HG03159 (cell line): ENCODE data around the gene LRRIQ3.
A peak's percentile ranks its signal among the peaks of the same experiment; 100 is the strongest.
"Not testable (repeated sequence)": the region's sequence is repeated elsewhere in the genome, so short reads cannot be mapped to it uniquely, and the experiment has no call there.

Experiments
- ATAC-seq: cut with Tn5 transposase; IDR thresholded peaks from one replicate; pipeline ENCODE4 v1.9.1; 2021; ENCODE audit warnings: mild to moderate bottlenecking, moderate library complexity; ENCODE audit not compliant: unreplicated experiment

LRRIQ3 gene, protein sequence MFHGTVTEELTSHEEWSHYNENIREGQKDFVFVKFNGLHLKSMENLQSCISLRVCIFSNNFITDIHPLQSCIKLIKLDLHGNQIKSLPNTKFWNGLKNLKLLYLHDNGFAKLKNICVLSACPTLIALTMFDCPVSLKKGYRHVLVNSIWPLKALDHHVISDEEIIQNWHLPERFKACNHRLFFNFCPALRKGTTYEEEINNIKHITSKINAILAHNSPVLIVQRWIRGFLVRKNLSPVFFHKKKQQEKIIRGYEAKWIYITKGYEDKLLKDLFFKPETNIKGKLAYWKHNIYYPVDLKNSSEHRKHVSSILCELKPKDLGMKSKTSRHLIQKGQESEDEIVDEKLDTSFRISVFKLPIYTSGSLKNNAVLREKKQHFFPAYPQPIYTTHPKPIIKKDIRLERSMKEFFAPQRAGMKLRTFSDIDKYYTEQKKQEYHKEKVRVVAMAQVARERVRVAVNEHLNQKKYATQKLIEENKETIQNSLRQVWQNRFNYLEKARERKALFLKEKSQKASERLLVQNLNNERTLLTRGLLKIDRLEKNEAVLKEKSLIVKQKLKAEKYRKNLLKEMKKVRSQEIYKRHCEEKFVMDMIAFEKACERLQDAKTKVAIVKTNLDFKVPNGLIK

DNA sequence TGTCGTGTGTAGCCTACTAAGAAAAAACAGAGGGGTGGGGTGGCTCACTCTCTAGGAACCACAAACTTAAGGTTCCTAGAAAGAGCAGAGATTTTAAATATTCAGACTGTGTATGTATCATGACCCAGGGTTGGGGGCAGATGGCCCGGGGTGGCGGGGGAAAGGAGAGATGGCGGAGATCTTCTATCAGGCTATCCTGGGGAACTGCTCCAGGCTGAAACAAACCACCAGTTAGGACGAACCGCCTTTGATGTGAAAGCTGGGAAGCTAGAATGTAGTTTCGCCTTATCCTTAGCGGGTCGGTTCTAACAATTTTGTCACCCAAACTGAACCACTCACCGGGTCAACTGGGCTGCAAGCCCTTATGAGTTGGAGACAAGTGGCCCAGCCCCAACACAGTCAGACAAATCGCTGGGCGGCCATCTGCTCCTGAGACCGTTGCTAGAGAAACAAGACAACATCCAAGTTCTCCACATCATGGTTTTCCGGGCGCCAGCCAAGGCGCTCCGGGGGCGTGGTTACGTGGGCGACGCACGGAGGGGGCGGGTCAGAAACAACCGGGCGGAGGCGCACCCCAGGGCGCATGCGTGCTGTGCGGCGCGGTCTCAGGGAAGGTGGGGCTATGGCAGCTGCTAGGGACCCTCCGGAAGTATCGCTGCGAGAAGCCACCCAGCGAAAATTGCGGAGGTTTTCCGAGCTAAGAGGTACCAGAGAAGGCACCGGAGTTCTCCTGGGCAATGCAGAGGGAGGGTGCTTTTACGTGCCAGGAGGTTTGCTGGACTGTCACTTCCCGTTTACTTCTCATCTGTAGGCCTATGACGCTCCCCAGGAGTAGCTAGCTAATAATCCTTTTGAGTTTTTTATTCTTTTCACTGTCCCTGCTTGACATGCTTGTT, at the start of gene LRRIQ3, which contains the start of gene FPGT:
Gene LRRIQ3 (minus strand): TSS at position 520 of the 896 bp plus-strand sequence. CDS start 14,492 bp downstream, outside the sequence.
Gene FPGT (plus strand): TSS at position 586 of the 896 bp plus-strand sequence. CDS start 37 bp downstream, at position 623.
- peak; percentile 96 for ATAC-seq

GRCh38 chr1:74246315-74246714, 48.3 kb upstream of the LRRIQ3 start:
- ATAC-seq = no peak

- ATAC-seq = no peak
Observed at GRCh38 chr1:74245168-74245772, 47.3 kb upstream of the LRRIQ3 start.

DNA sequence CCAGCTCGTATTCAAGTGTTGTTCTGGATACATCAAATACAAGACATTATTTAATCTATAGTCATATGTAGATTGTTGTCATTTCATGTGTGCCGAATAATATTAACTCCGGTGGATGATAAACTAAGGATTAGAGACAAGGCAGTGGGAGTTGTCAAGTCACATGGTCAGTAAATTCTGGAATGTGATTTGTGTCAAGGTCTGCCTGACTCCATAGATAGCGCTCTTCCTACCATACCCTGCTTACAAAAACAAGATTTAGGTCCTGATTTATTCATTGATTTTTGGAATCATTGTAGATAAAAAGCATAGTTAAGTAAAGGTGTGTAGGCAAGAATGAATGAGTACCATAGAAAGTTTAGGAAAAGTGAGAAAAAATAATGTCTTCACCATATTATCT, 39.8 kb upstream of the LRRIQ3 start:
- ATAC-seq = no peak

DNA sequence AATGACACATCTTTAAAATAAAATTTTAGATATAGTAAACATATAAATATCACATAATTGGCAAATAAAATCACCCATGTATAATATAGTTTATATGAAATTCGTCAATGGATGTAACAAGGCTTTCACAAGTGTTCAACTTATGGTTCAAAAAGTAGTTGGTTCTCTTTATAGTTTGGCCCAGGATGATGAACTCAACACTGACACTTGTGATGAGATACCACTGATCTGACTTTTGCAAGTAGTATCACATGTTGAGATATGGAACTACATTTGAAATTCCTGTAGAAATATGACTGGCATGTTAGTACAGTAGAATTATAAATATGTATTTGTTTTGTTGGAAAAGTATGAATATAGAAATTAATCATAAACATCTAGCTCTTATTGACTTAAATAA, 39.1 kb upstream of the LRRIQ3 start:
- no peak for ATAC-seq

- ATAC-seq = no peak
Observed at GRCh38 chr1:74236440-74236839, 38.5 kb upstream of the LRRIQ3 start.

- no peak for ATAC-seq
Observed at GRCh38 chr1:74235153-74235552, 37.2 kb upstream of the LRRIQ3 start, which contains the start of gene TNNI3K. TSS of gene TNNI3K (plus strand) at chr1:74235387. CDS start at chr1:74235452, 65 bp downstream.

DNA sequence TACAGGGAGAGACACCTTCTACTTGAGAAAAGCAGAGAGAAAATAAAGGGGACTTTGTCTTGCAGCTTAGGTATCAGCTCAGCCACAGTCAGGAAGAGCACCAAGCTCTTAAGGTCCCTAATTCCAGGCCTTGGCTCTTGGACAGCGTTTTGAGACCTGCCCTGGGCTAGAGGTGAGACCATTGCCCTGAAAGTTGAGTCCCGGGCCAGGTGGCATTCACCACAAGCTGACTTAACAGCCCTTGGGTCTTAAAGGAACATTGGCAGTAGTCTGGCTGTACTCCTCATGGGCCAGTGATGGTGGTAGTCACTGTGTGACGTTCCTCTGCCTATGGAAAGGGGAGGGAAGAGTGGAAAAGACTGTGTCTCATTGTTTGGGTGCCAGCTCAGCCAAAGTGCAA, 25.5 kb upstream of the LRRIQ3 start:
- ATAC-seq = no peak

DNA sequence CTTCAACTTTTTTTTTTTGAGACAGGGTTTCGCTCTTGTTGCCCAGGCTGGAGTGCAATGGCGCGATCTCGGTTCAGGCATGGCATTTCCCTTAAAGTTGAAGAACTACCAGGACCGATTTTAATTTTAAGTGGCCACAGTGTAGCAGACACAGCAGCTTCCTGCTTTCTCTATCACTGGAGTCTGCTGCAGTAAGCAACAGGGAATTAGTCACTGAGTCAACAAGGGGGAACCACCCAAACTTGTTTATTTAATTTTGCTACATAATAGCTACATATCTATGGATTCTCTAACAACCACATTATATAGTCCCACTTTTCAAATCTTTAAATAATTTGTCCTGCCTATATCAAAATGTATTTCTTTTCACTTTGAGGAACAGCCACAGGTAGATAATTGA, 24.7 kb upstream of the LRRIQ3 start:
- ATAC-seq = no peak

DNA sequence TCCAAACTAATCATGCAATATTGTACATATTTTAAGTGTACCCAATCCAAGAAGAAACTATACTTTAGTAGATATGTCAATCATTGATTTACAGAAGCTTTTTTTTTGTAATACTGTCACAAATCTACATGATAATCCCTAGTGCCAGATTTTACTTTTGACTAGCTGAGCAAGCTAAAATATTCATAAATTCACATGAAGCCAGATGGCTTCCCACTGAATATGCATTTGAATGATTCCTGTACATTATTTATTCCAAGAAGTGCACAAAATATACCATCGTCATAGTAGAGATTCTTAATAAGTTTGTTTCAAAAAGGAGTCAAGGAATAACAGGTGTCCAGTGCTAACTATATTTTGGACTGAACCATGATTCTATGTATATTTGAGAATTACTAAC, 17.3 kb upstream of the LRRIQ3 start:
- no peak for ATAC-seq

DNA sequence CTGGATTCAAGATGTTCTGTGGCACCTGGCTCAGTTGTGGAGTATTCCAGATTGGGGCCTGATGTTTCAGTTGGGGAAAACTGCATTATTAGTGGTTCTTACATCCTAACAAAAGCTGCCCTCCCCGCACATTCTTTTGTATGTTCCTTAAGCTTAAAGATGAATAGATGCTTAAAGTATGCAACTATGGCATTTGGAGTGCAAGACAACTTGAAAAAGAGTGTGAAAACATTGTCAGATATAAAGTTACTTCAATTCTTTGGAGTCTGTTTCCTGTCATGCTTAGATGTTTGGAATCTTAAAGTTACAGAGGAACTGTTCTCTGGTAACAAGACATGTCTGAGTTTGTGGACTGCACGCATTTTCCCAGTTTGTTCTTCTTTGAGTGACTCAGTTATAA, 7.3 kb upstream of the LRRIQ3 start:
- no peak for ATAC-seq

GRCh38 chr1:74199504-74199903, 1.5 kb upstream of the LRRIQ3 start:
- ATAC-seq = no peak

GRCh38 chr1:74197255-74197654, 721 bp downstream of the LRRIQ3 start:
- ATAC-seq = no peak

GRCh38 chr1:74195339-74195738, 2.6 kb downstream of the LRRIQ3 start:
- ATAC-seq = no peak

GRCh38 chr1:74193908-74194307, 4.1 kb downstream of the LRRIQ3 start:
- no peak for ATAC-seq

GRCh38 chr1:74180490-74180889, 17.5 kb downstream of the LRRIQ3 start:
- ATAC-seq = no peak

DNA sequence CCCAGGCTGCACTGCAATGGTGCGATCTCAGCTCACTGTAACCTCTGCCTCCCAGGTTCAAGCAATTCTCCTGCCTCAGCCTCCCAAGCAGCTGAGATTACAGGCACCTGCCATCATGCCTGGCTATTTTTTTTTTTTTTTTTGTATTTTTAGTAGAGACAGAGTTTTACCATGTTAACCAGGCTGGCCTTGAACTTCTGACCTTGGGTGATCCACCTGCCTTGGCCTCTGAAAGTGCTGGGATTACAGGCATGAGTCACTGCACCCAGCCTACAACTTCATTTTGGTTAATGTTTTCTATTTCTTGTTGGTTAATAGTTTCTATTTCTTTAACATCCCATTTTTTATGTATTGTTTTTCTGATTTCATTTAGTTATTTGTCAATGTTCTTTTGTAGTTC, 23.6 kb downstream of the LRRIQ3 start:
- ATAC-seq = not testable (repeated sequence)

DNA sequence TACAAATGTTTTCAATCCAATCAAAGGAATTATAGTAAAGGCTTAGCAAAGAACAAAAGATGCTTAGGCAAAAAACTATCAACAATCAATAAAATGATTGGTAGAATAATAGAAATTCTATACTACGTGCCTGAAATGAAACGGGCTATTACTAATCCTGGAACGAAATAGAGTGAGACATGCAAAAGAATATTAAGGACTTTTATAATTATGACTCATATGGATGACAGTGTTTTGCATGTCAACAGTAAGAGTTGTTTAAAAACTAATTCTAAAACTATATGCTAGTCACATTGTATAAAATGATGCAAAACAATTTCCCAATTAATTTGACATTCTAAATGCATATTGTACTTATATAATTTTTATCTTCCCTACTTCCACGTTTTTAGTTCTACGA, 35.6 kb downstream of the LRRIQ3 start:
- ATAC-seq = no peak

- no peak for ATAC-seq
Observed at GRCh38 chr1:74161497-74161896, 36.5 kb downstream of the LRRIQ3 start.

DNA sequence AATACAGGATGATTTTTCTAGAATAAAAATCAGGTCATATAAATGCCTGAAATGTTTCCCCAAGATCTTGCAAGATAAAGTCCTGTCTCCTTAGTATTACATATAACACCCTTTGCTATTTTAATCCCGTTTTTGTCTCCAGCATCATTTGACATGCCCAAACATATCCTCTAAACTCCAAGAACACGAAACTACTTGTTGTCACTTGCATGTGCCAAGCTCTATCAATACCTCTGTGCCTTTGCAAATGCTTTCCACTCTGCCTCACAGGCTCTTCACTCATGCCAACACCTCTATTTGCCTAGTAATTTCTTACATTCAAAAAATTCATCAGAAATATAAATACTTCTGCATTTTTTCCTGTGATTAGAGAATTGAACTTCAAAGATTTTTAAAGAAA, 37.9 kb downstream of the LRRIQ3 start:
- ATAC-seq = no peak

DNA sequence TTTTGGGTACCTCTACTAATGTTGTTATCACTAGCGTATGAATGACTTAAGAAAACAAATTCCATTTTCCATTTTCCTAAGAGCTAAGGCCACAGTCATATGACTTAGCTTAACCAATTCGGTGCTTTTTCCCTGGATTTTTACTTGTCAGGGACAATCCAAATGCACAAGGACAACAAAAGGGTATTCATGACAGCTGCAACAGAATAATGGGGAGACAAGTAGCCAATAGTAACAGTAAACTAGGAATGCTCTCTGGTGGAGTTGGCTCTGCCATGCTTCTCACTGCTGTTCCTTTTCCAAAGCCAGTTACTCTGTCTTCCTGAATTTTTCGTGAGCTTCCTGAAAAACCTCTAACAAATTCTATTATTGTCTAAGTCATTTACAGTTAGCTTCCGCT, 52.9 kb downstream of the LRRIQ3 start:
- no peak for ATAC-seq
